ENCODE results near the gene ATAD3A. TPM values are rescaled to one million over a fixed set of nuclear protein-coding genes. Genes with fewer than 3 reads are reported as not detected.
"Not testable (repeated sequence)": the region's sequence is repeated elsewhere in the genome, so short reads cannot be mapped to it uniquely, and the experiment has no call there.

The ATAD3A gene
- total RNA-seq, 1 donor from 2014 or later: 51.5 TPM

DNA sequence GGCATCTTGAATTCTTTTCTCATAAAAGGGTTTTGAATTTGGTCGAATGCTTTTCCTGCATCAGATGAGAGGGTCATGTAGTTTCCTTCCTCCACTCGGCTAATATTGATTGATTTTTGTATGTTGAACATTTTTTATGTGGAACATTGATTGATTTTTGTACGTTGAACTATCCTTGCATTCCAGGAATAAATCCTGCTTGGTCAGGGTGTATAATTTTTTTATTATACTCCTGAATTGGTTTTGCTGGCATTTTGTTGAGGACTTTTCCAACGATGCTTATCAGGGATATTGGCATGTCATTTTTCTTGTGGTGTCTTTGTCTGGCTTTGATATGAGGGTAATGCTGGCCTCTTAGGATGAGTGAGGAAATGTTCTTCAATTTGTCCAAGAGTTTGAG, 20.0 kb downstream of the ATAD3A start:
- H3K4me3 ChIP-seq (ENCODE audit: low read depth, low read length): no peak overlapping the region
- TF ChIP-seq, protein P1, sequence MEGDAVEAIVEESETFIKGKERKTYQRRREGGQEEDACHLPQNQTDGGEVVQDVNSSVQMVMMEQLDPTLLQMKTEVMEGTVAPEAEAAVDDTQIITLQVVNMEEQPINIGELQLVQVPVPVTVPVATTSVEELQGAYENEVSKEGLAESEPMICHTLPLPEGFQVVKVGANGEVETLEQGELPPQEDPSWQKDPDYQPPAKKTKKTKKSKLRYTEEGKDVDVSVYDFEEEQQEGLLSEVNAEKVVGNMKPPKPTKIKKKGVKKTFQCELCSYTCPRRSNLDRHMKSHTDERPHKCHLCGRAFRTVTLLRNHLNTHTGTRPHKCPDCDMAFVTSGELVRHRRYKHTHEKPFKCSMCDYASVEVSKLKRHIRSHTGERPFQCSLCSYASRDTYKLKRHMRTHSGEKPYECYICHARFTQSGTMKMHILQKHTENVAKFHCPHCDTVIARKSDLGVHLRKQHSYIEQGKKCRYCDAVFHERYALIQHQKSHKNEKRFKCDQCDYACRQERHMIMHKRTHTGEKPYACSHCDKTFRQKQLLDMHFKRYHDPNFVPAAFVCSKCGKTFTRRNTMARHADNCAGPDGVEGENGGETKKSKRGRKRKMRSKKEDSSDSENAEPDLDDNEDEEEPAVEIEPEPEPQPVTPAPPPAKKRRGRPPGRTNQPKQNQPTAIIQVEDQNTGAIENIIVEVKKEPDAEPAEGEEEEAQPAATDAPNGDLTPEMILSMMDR (IDR thresholded peaks at IDR 0.05; ENCODE audit: insufficient read depth, low read length, poor library complexity, severe bottlenecking): no peak
- DNase-seq (ENCODE audit: low read depth): no peak
- H3K36me3 ChIP-seq (ENCODE audit: control insufficient read depth, insufficient read depth, low read length): peaks cover 3% of the 10 kb centered on the region
- no peaks in the 10 kb centered on the region for H3K27me3 ChIP-seq (ENCODE audit: control insufficient read depth, insufficient read depth, low read length)

DNA sequence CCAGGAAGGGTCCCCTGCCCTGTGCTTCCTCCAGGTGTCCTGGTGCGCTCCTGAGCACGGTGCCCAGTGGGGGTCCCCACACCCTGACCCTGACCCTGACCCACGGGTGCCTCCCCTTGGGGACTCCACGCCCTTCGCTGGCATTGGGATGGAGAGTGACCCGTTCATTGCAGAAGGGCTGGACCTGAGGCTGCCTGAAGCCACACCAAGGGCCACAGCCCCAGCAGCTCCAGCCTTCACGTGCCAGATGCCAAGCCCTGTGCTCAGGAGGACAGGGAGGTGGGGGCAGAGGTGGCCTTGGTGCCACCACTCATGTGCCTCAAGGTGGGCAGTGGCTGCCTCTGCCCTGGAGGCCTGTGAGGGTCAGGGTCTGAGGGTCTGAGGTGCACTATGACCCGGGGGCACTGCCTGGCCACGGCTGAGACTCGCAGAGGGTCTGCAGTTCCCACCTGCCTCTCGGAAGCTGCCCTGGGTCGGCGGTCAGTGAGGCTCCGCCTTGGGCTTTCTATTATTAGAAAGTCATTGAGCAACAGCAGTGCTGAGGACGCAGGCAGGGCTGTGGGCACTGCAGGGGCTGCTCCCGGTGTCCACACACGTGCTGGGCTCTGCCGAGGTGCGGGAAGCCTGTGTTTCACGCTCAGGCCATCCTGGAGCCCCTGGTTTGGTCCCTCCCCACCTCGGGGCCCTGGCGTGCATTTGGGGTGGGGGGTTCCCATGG, 21.4 kb downstream of the ATAD3A start:
- H3K4me3 ChIP-seq (ENCODE audit: low read depth, low read length); DNase-seq (ENCODE audit: low read depth); H3K27me3 ChIP-seq (ENCODE audit: control insufficient read depth, insufficient read depth, low read length); H3K36me3 ChIP-seq (ENCODE audit: control insufficient read depth, insufficient read depth, low read length): not testable (repeated sequence)

DNA sequence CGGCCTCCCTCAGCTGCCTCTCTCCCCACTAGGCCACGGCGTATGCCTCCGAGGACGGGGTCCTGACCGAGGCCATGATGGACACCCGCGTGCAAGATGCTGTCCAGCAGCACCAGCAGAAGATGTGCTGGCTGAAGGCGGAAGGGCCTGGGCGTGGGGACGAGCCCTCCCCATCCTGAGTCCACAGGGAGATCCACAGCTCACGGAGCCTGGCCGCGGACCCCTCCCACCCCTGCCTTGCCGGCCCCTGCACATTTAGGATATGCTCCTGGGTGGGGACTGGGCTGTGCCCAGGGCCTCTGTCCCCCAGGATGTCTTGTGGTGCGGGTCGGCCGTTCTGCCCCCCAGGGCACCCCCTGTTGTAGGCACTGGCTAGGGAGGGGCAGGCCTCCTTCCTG, 21.9 kb downstream of the ATAD3A start:
- not testable (repeated sequence) for H3K27me3 ChIP-seq (ENCODE audit: control insufficient read depth, insufficient read depth, low read length); H3K36me3 ChIP-seq (ENCODE audit: control insufficient read depth, insufficient read depth, low read length); H3K4me3 ChIP-seq (ENCODE audit: low read depth, low read length); DNase-seq (ENCODE audit: low read depth)

DNA sequence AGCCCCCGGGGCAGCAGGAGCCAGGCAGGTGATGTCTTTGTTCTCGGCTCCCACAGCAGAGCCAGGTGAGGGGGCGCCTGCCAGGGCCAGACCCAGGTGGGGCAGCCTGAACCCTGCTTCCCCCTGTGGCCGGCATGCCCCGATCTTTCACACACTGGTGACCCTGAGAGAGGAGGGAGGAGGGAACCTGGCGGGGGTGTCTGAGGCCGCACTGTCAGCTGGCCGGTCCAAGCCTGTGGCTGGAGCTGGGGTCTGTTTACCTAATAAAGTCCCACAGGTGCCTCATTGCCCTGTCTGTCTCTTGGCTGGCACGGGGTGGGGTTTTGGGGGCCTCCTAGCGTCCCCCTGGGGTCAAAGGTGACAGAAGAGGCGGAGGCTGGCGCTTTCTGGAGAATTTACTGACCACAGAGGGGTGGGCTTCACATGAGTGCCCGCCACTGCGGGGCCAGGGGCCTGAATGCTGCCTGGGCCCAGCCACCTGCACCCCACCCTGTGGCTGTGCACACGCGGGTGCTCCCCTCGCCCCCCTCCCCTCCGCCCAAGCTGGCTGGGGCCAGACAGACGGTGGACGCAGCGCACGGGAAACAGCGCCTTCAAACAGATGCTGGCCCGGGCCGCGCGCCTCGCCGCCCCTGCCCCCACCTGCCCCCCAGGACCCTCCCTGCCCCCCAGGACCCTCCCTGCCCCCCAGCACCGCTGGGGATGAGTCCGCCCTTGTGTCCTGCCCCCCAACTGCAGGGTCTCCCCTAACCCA, 22.6 kb downstream of the ATAD3A start:
- TF ChIP-seq, protein P1 (IDR thresholded peaks at IDR 0.05; ENCODE audit: insufficient read depth, low read length, poor library complexity, severe bottlenecking): no peak
- H3K27me3 ChIP-seq (ENCODE audit: control insufficient read depth, insufficient read depth, low read length): no peaks in the 10 kb centered on the region
- H3K36me3 ChIP-seq (ENCODE audit: control insufficient read depth, insufficient read depth, low read length): peaks cover 2% of the 10 kb centered on the region
- no peak overlapping the region for H3K4me3 ChIP-seq (ENCODE audit: low read depth, low read length)
- no peak for DNase-seq (ENCODE audit: low read depth)

DNA sequence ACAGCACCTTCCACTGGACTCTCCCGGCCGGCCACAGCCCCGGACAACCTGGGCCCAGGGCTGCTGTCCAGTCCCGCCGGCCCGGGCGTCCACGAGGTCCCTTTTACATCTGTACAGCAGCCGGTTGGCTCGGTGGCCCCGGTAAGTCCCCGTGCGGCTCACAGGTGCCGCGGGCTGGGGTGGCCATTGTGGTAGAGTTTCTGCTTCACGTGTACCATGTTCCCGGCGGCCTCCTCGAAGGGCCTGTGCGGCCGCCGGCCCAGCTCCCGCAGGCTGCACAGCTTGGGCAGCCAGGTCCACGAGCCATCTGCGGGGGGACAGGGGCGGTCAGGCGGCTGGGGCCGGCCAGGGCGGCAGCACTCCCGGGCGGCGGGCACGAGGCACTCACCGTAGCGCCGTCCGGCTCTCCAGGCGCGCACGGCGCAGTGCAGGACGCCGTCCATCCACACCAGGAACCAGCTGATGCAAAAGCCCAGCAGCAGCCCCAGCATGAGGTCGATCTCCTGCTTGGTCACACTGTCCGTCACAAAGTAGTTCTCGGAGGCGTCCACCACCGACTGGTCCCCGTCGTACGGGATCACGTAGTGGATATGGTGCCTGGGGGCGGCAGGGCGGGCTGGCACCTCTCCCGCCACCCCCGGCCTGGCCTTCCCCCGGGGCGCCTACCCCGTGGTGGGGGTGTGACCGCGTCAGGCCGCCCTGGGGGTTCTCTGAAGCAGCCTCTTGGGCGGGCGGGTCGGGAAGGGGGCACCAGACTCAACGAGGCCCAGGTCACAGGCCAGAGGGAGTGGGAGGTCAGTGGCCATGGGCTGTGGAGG, 23.4 kb downstream of the ATAD3A start:
- no peak overlapping the region for H3K4me3 ChIP-seq (ENCODE audit: low read depth, low read length)

DNA sequence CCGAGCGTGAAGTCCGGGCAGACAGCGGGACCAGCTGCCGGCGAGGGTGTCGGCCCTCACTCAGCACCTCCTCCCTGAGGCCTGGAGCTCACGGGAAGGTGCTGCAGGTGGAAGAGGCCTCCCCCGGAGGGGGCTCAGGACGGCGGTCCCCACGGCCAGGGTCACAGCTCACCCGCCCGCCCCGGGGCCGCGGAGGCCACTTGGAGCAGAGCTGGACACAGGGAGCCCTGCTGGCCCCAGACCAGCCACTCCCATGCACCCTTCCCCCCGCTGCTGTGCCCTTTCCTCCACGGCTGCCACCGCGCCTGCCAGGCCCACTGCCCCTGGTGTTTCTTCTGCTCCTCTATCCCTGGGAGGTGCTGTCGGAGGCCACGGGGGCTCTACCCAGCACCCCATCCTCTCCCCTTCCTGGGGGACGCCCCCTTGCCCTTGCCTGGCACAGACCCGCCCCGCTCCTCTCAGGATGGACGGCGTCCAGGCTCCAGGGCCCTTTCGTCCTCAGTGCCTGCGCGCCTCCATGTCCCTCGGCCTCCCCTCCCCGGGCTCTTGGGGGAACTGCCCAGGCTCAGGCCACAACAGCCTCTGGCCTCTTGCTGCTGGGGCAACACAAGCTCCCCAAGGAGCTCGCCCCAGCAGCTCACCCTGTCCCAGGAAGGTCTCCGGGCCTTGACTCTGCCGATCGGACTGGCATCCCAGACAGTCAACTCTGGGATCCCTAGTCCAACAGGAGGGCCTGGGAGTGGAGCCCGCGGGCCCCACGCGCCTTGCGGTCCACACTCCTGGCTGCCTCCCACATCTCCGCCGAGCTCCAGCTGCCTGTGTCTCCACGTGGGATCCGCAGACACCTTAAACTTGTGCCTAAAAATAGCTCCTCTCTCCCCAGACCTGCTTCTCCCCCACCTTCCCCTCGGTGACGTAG, 24.3 kb downstream of the ATAD3A start:
- no peak for DNase-seq (ENCODE audit: low read depth)
- TF ChIP-seq, protein P1 (IDR thresholded peaks at IDR 0.05; ENCODE audit: insufficient read depth, low read length, poor library complexity, severe bottlenecking): no peak
- H3K27me3 ChIP-seq (ENCODE audit: control insufficient read depth, insufficient read depth, low read length): no peaks in the 10 kb centered on the region
- H3K4me3 ChIP-seq (ENCODE audit: low read depth, low read length): no peak overlapping the region
- no peaks in the 10 kb centered on the region for H3K36me3 ChIP-seq (ENCODE audit: control insufficient read depth, insufficient read depth, low read length)

More for the DNA sequence above, 23.4 kb downstream of the ATAD3A start:
- no peak for DNase-seq (ENCODE audit: low read depth)
- H3K36me3 ChIP-seq (ENCODE audit: control insufficient read depth, insufficient read depth, low read length): no peaks in the 10 kb centered on the region
- no peaks in the 10 kb centered on the region for H3K27me3 ChIP-seq (ENCODE audit: control insufficient read depth, insufficient read depth, low read length)
- TF ChIP-seq, protein P1 (IDR thresholded peaks at IDR 0.05; ENCODE audit: insufficient read depth, low read length, poor library complexity, severe bottlenecking): no peak

Data from kidney epithelial cell (primary cell).